ENCODE measurements around the gene MET.

The MET gene

GRCh38 chr7:116786791-116787443 is 114.9 kb downstream of the MET start:
- DNase-seq: no peak

DNA sequence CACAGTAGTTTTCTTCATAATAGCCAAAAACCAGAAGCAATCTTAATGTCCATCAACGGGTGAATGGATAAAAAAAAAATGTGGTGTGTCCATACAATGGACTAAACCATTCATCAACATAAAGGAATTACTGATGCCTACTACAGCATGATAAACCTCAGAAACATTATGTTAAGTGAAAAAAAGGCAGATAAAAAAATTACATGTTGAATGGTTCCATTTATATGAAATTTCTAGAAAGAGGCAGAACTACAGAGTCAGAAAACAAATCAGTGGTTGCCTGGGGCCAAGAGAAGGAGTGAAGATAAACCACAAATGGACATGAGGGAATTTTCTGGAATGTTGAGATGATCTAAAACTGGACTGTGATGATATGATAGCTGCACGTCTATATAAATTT is 115.9 kb downstream of the MET start:
- no peak for DNase-seq

- DNase-seq: no peak
Observed at GRCh38 chr7:116788572-116789197, 116.7 kb downstream of the MET start.

DNA sequence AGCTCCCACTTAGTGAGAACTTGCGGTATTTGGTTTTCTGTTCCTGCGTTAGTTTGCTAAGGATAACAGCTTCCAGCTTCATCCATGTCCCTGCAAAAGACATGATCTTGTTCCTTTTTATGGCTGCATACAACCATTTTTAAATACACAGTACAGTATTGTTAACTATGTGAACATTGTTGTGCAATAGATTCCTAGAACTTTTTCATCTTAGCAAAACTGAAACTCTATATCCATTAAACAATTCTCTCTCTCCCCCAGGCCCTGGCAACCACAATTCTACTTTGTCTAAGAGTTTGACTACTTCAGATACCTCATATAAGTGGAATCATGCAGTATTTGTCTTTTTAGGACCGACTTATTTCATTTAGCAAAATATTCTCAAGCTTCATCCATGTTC is 118.0 kb downstream of the MET start:
- no peak for DNase-seq

DNA sequence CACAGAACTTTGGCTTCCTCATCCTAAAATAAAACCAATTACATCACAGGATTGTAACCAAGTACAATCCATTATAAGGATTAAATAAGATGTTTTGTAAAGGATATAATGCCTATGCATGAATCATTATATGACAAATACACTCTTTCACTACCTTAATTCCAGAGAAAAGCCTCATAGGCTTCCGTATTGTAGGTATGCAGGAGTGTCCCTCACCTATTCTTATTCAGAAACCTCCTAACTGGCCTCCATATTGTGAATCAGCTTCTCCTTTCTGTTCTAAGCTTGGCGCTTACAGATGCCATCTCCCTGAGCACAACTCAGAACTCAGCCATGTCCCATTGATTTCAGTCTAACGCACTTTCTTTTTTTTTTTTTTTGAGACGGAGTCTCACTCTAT is 120.8 kb downstream of the MET start:
- no peak for DNase-seq

DNA sequence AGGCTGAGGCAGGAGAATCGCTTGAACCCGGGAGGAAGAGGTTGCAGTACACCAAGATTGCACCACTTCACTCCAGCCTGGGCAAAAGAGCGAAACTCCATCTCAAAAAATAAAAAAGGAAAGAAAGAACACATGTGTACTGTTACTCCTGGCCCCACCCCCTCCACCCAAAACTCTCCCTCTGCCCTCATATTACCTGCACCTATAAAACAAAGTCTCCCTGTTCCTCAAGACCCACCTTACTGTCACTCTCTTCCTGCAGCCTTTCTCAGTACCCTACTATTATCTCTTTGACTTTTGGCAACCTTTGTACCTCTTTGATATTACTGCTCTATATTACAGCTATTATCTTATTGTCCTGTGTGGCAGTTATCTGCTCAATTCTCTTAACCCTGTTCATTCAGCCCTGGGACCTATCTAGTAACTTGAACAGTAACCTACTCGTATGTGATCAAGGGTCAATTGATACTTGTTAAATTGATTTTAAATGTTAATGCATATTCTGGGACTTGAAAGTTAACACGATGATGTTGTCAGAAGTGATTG is 121.9 kb downstream of the MET start:
- DNase-seq: no peak

DNA sequence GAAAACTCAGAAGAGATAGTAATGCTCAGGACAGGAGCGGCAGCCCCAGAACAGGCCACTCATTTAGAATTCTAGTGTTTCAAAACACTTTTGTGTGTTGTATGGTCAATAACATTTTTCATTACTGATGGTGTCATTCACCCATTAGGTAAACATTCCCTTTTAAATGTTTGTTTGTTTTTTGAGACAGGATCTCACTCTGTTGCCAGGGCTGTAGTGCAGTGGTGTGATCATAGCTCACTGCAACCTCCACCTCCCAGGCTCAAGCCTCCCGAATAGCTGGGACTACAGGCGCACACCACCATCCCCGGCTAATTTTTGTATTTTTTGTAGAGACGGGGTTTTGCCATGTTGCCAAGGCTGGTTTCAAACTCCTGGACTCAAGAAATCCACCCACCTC is 124.5 kb downstream of the MET start:
- no peak for DNase-seq

GRCh38 chr7:116797612-116798011 is 125.6 kb downstream of the MET start:
- DNase-seq: no peak

DNA sequence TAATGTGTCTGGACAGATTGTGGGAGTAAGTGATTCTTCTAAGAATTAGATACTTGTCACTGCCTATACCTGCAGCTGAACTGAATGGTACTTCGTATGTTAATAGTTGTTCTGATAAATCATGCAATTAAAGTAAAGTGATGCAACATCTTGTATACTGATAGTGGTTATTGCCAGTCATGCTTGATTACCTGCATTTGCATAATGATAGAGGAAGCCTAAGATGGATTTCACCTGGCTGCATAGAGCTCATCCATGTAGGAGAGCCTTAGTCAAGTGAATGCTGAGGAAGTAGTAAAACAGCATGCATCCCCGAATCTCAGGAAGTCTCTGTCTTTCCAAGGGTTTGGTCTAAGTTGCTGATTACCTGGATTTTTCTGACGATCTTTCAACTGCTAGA is 126.2 kb downstream of the MET start:
- no peak for DNase-seq

GRCh38 chr7:116799916-116800315 is 127.9 kb downstream of the MET start:
- no peak for DNase-seq

GRCh38 chr7:116800594-116800993 is 128.6 kb downstream of the MET start:
- no peak for DNase-seq

DNA sequence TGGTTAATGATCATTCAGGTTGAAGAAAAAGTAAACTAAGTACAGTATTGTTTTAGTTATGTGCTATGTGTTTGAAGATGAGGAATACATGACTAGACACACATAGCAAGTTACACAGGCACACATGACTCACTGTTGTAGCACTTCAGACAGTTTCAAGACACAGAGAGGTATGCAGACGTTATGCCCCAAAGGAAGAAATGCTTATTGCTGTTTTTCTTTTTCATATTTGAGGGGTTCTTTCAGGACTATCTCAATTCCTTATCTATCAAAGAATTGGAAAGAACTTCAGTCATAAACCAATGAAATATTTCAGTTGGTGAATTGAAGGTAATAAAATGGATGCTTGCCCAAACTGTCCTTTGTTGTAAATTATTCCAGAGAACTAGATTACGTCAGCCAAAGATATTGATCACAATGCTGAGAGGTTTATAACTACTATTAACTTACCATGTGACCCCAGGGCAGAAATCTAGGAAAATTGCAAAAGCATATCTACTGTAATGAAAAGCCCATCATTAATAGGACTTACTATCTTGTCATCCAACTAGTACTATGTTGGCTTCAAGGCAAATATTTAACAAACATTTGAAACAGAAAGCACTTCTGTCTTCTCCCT is 129.2 kb downstream of the MET start:
- DNase-seq: no peak

DNA sequence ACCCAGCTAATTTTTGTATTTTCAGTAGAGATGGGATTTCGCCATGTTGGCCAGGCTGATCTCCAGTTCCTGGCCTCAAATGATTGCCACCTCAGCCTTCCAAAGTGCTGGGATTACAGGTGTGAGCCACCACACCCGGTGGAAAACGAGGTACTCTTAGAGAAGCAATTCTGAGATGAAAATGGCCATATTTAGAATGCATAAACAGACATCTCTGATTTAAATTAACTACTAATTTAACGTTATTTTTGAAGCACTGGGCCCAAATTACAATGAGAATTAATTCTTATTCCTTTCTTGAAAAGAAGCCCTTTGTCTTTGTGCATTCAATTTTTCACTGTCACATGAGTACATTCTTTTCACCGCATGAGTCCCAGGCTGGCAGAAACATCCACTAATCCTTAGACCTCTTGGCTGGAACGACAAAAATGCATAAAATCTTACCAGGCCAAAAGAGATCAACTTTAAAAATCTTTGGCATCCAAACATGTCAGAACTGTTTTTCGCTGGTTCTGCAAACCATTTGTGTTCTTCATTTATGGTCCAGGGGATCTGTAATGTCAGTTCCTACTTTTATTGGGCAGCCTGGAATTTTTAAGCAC is 130.2 kb downstream of the MET start:
- DNase-seq: no peak

- no peak for DNase-seq
Observed at GRCh38 chr7:116802746-116803152, 130.8 kb downstream of the MET start.

- no peak for DNase-seq
Observed at GRCh38 chr7:116804471-116804870, 132.5 kb downstream of the MET start.

GRCh38 chr7:116805100-116805544 is 133.1 kb downstream of the MET start:
- DNase-seq: peak; percentile 39

- no peak for DNase-seq
Observed at GRCh38 chr7:116806046-116806944, 134.3 kb downstream of the MET start.

- no peak for DNase-seq
Observed at GRCh38 chr7:116807011-116807560, 135.1 kb downstream of the MET start.

GRCh38 chr7:116809636-116810266 is 137.8 kb downstream of the MET start:
- peak; percentile 76 for DNase-seq

DNA sequence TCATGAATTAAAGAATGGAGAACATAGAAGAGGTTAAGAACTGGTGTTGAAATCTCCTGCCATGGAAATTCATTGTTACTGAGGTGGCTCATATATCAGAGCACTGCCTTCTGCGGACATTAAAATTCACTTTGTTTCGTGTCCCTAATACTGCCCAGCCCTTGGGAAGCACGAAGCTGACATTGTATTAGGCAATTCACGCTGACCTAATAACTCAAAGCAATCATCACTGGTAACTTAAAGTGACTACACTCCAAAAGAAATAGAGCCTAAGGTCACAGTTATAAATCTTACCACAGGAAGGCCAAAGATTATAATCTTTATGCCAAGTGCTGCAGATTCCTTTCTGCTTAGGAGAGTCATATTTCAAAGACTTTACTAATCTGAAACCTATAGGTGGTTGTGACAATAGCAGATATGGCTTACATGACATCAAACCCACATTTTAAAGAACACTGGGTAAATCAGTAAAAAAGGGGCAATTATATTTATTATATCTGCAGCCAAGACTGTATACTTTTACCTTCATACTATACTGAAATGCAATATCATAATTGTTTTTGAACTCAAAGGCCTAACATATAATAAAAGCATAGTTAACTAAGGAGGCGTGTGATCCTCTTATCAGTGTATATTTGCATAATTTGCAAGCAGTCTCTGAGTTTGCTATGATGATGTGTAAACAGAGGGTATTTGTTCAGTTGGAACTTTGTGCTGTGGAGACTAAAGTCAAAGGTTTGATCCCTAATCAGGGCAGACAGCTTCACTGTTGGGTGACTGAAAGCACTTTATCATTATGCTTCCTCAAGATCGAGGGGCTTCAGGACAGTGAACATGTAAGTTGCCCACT is 138.5 kb downstream of the MET start:
- DNase-seq: no peak

DNA sequence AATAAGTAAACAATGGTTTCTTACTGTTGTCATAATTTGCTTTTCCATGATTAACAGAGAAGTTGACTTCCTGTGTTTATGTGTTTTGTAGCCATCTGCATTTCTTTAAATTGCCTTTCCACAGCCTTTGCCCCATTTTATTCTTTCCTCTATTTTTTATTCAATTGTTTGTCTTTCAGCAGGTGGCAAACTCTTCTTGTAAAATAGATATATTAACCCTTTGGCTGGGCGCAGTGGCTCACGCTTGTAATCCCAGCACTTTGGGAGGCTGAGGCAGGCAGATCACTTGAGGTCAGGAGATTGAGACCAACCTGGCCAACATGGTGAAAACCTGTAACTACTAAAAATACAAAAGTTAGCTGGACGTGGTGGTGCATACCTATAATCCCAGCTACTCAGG is 139.8 kb downstream of the MET start:
- DNase-seq: no peak
